ENCODE results near the gene CNNM4. TPM values are rescaled to one million over a fixed set of nuclear protein-coding genes. Genes with fewer than 3 reads are reported as not detected.

Gene CNNM4
- total RNA-seq, 1 donor: 5.1 TPM

DNA sequence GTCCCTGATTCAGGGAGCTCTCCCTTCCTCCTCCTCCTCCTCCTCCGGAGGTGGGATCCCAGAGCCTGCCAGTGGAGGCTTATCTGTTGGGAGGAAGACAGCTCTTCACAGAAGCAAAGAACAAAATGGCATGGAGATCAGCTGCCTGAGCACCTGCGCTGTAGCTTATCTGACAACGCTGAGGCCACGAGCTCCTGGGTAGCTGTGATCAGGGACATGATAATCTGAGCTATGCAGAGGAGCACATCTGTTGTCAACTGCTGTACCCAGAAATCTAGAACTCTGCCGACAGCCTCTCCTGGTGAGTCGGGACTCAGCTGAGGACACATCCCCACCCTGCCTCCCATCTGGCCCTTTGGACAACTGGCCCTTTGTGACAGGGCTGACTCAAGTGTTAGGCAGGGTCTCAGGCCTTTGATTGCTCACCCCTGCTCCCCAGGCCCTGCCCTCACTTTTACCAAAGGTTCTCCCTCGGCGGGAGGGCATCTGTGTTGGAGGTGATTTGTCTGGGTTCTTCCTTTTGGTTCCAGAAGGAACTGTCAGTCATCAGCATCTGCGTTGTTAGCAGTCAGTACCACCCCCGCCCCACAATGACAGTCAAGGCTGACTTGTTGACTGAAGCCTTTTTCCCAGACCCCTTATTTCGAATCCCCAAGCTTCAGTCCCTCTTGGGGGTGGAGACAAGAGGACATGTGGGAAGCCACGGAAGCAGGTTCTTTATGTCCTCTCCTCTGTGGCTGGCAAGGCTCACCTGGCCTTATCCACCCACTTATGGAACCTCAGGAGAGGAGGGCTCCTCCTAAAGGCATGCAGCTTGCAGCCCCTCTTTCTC is 49.5 kb downstream of the CNNM4 start:
- Histone ChIP-seq H3K27ac (ENCODE audit: low read depth, low read length) (no peak overlapping the region), H3K4me2 (ENCODE audit: insufficient read depth, low read length) (no peak overlapping the region), H2AFZ (ENCODE audit: low read length) (no peak overlapping the region), H4K20me1 (ENCODE audit: insufficient read depth, low read length) (no peaks in the 10 kb centered on the region), H3K4me1 (ENCODE audit: insufficient read depth, low read length) (peaks cover 10% of the 10 kb centered on the region), H3K36me3 (ENCODE audit: insufficient read depth, low read length) (no peaks in the 10 kb centered on the region), H3K27me3 (ENCODE audit: insufficient read depth, low read length) (no peaks in the 10 kb centered on the region), H3K9me3 (ENCODE audit: low read depth, low read length) (no peaks in the 10 kb centered on the region), H3K79me2 (ENCODE audit: insufficient read depth, low read length) (no peaks in the 10 kb centered on the region), H3K4me3 (ENCODE audit: insufficient read depth, low read length) (no peak overlapping the region)
- TF ChIP-seq, protein P1, sequence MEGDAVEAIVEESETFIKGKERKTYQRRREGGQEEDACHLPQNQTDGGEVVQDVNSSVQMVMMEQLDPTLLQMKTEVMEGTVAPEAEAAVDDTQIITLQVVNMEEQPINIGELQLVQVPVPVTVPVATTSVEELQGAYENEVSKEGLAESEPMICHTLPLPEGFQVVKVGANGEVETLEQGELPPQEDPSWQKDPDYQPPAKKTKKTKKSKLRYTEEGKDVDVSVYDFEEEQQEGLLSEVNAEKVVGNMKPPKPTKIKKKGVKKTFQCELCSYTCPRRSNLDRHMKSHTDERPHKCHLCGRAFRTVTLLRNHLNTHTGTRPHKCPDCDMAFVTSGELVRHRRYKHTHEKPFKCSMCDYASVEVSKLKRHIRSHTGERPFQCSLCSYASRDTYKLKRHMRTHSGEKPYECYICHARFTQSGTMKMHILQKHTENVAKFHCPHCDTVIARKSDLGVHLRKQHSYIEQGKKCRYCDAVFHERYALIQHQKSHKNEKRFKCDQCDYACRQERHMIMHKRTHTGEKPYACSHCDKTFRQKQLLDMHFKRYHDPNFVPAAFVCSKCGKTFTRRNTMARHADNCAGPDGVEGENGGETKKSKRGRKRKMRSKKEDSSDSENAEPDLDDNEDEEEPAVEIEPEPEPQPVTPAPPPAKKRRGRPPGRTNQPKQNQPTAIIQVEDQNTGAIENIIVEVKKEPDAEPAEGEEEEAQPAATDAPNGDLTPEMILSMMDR (IDR thresholded peaks at IDR 0.05; ENCODE audit: extremely low read depth, low read depth, low read length): no peak
- peak; percentile 43 for DNase-seq (ENCODE audit: insufficient read length, low spot score, missing footprints)

DNA sequence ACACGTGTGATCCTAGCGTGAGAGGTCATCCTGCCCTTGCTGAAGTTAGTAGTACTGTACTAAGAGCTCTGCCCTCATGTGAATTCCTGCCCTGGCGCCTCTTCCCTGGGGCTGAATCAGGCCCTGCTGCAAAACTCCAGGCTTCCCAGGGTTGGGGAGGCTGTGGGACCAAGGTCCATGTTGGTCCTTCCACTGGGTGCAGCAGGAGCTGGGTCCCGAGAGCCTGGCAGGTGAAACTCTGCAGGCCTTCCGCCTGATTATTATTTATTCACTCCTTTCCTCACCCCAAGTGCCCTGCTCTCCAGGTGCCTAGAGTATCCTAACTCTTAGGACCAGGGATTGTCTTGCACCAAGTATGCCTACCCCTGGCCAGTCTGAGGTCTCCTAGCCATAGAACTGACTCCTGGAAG is 50.1 kb downstream of the CNNM4 start:
- peaks cover 13% of the 10 kb centered on the region for H3K4me1 ChIP-seq (ENCODE audit: insufficient read depth, low read length)
- no peaks in the 10 kb centered on the region for H3K79me2 ChIP-seq (ENCODE audit: insufficient read depth, low read length)
- H3K27ac ChIP-seq (ENCODE audit: low read depth, low read length): no peak overlapping the region
- H3K4me3 ChIP-seq (ENCODE audit: insufficient read depth, low read length): no peak overlapping the region
- peak; percentile 41 for DNase-seq (ENCODE audit: insufficient read length, low spot score, missing footprints)
- no peaks in the 10 kb centered on the region for H3K9me3 ChIP-seq (ENCODE audit: low read depth, low read length)
- H3K27me3 ChIP-seq (ENCODE audit: insufficient read depth, low read length): no peaks in the 10 kb centered on the region
- H3K36me3 ChIP-seq (ENCODE audit: insufficient read depth, low read length): no peaks in the 10 kb centered on the region
- H2AFZ ChIP-seq (ENCODE audit: low read length): no peak overlapping the region
- H3K4me2 ChIP-seq (ENCODE audit: insufficient read depth, low read length): no peak overlapping the region
- TF ChIP-seq, protein P1 (IDR thresholded peaks at IDR 0.05; ENCODE audit: extremely low read depth, low read depth, low read length): no peak
- no peaks in the 10 kb centered on the region for H4K20me1 ChIP-seq (ENCODE audit: insufficient read depth, low read length)

DNA sequence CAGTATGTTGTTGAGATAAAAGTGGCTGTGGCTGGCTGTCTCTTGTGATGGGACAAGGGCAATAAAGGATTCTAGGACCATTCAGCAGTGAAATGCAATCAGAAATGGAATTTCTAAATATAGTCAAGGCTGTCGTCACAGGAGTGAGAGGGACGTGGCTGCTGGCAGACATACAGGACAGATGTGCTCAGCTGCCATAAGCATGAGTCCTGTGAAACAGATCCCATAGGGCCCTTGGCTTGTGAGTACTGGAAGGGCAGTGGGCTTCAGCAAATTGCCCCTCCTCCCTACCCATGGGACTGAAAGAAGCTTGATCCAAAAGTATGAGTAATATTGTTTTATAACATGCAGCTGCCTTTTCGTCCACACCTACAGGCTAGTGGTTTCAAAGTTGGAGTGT is 51.2 kb downstream of the CNNM4 start:
- Histone ChIP-seq H3K27ac (ENCODE audit: low read depth, low read length) (no peak overlapping the region), H3K79me2 (ENCODE audit: insufficient read depth, low read length) (no peaks in the 10 kb centered on the region), H3K27me3 (ENCODE audit: insufficient read depth, low read length) (no peaks in the 10 kb centered on the region), H2AFZ (ENCODE audit: low read length) (no peak overlapping the region), H3K4me1 (ENCODE audit: insufficient read depth, low read length) (peaks cover 13% of the 10 kb centered on the region), H3K9me3 (ENCODE audit: low read depth, low read length) (no peaks in the 10 kb centered on the region), H4K20me1 (ENCODE audit: insufficient read depth, low read length) (no peaks in the 10 kb centered on the region), H3K4me3 (ENCODE audit: insufficient read depth, low read length) (no peak overlapping the region), H3K4me2 (ENCODE audit: insufficient read depth, low read length) (no peak overlapping the region), H3K36me3 (ENCODE audit: insufficient read depth, low read length) (no peaks in the 10 kb centered on the region)
- TF ChIP-seq, protein P1 (IDR thresholded peaks at IDR 0.05; ENCODE audit: extremely low read depth, low read depth, low read length): no peak
- peak; percentile 89 for DNase-seq (ENCODE audit: insufficient read length, low spot score, missing footprints)

DNA sequence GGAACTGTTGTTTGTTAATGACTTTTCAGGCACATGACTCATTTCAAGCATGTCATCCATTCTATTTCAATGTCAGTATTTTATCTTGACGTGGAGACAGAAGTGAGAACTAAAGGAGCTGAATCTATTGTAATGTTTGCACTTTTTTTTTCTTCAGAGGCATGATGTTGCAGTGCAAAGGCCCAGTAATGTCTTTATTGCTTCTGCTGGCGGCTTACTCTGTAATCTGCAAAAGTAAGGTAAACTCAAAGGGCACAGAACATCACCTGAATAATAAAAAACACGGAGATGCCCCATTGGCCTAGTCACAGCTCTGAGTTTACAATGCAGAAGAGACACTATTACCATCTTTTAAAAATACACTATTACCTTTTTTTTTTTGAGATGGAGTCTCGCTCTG is 53.0 kb downstream of the CNNM4 start:
- H3K27ac ChIP-seq (ENCODE audit: low read depth, low read length): no peak overlapping the region
- H3K4me2 ChIP-seq (ENCODE audit: insufficient read depth, low read length): no peak overlapping the region
- H3K27me3 ChIP-seq (ENCODE audit: insufficient read depth, low read length): no peaks in the 10 kb centered on the region
- peaks cover 14% of the 10 kb centered on the region for H4K20me1 ChIP-seq (ENCODE audit: insufficient read depth, low read length)
- DNase-seq (ENCODE audit: insufficient read length, low spot score, missing footprints): peak; percentile 48
- peaks cover 11% of the 10 kb centered on the region for H3K79me2 ChIP-seq (ENCODE audit: insufficient read depth, low read length)
- H3K4me3 ChIP-seq (ENCODE audit: insufficient read depth, low read length): no peak overlapping the region
- H3K9me3 ChIP-seq (ENCODE audit: low read depth, low read length): no peaks in the 10 kb centered on the region
- no peak overlapping the region for H2AFZ ChIP-seq (ENCODE audit: low read length)
- peaks cover 24% of the 10 kb centered on the region for H3K4me1 ChIP-seq (ENCODE audit: insufficient read depth, low read length)
- H3K36me3 ChIP-seq (ENCODE audit: insufficient read depth, low read length): no peaks in the 10 kb centered on the region
- TF ChIP-seq, protein P1 (IDR thresholded peaks at IDR 0.05; ENCODE audit: extremely low read depth, low read depth, low read length): no peak
